Astrocyte (in vitro differentiated cells and primary cell): ENCODE results near the gene PRKAR2A. TPM values are rescaled to one million over a fixed set of nuclear protein-coding genes. Genes with fewer than 3 reads are reported as not detected.

Source experiments
- DNase-seq: peaks from one replicate; pipeline ENCODE4 v3.0.0-alpha.2; 2010; ENCODE audit warnings: low read depth
- FAIRE-seq: peaks from 2 replicates; lab custom pipeline; 2011; peaks lifted over from hg19 to GRCh38; lab: Jason Lieb, UNC
- H2AFZ ChIP-seq: 2 replicates; pipeline ENCODE4 v1.6.0; 2012; ENCODE audit warnings: low read depth, low read length, inconsistent platforms
- H3K27ac ChIP-seq: 2 replicates; pipeline ENCODE4 v1.5.1; 2011; ENCODE audit warnings: low read depth, low read length, inconsistent platforms
- H3K27me3 ChIP-seq: 2 replicates; pipeline ENCODE4 v1.6.0; 2011; ENCODE audit warnings: low read length, inconsistent platforms; ENCODE audit not compliant: insufficient read depth
- H3K36me3 ChIP-seq: 2 replicates; pipeline ENCODE4 v1.5.1; 2011; ENCODE audit warnings: low read length, inconsistent platforms; ENCODE audit not compliant: insufficient read depth
- H3K4me1 ChIP-seq: 2 replicates; pipeline ENCODE4 v1.5.1; 2011; ENCODE audit warnings: low read length, inconsistent platforms; ENCODE audit not compliant: insufficient read depth
- H3K4me2 ChIP-seq: 2 replicates; pipeline ENCODE4 v1.6.0; 2012; ENCODE audit warnings: low read length, inconsistent platforms
- H3K4me3 ChIP-seq: 2 replicates; pipeline ENCODE4 v1.5.1; 2011; ENCODE audit warnings: low read depth, mild to moderate bottlenecking, low read length, inconsistent platforms; ENCODE audit not compliant: insufficient read depth
- H3K79me2 ChIP-seq: 2 replicates; pipeline ENCODE4 v1.6.0; 2012; ENCODE audit warnings: mild to moderate bottlenecking, low read length, inconsistent platforms; ENCODE audit not compliant: insufficient read depth
- H3K9ac ChIP-seq: 2 replicates; pipeline ENCODE4 v1.6.0; 2012; ENCODE audit warnings: mild to moderate bottlenecking, low read length, inconsistent platforms
- H3K9me3 ChIP-seq: 2 replicates; pipeline ENCODE4 v1.5.1; 2012; ENCODE audit warnings: low read depth, mild to moderate bottlenecking, low read length, inconsistent platforms; ENCODE audit not compliant: insufficient read depth
- H4K20me1 ChIP-seq: 2 replicates; pipeline ENCODE4 v1.6.0; 2012; ENCODE audit warnings: low read length, inconsistent platforms; ENCODE audit not compliant: insufficient read depth
- H3K27ac Mint-ChIP-seq: one replicate; pipeline ENCODE4 v1.8.0; 2021; ENCODE audit warnings: mild to moderate bottlenecking, mixed read lengths; ENCODE audit not compliant: unreplicated experiment
- H3K27me3 Mint-ChIP-seq: one replicate; pipeline ENCODE4 v1.8.0; 2021; ENCODE audit warnings: low read depth, mixed read lengths; ENCODE audit not compliant: unreplicated experiment
- H3K36me3 Mint-ChIP-seq: one replicate; pipeline ENCODE4 v1.8.0; 2021; ENCODE audit warnings: low read depth, mixed read lengths; ENCODE audit not compliant: unreplicated experiment
- H3K4me1 Mint-ChIP-seq: one replicate; pipeline ENCODE4 v1.8.0; 2021; ENCODE audit warnings: low read depth, mixed read lengths; ENCODE audit not compliant: unreplicated experiment
- H3K4me3 Mint-ChIP-seq: one replicate; pipeline ENCODE4 v1.8.0; 2021; ENCODE audit warnings: mild to moderate bottlenecking, moderate library complexity, mixed read lengths; ENCODE audit not compliant: unreplicated experiment
- H3K9me3 Mint-ChIP-seq: one replicate; pipeline ENCODE4 v1.8.0; 2021; ENCODE audit warnings: mild to moderate bottlenecking, mixed read lengths; ENCODE audit not compliant: unreplicated experiment
- CTCF ChIP-seq: IDR thresholded peaks from 2 replicates; pipeline ENCODE4 v1.5.1; 2011; ENCODE audit warnings: low read depth, mild to moderate bottlenecking, inconsistent platforms, low read length, moderate library complexity; ENCODE audit not compliant: insufficient read depth
- EZH2 ChIP-seq: IDR thresholded peaks from 2 replicates; pipeline ENCODE4 v1.6.1; 2012; ENCODE audit warnings: mild to moderate bottlenecking, low read length, inconsistent platforms; ENCODE audit not compliant: insufficient read depth
- total RNA-seq: library from RNA; stranded (reverse); gene quantifications from 2 replicates; pipeline ENCODE4 v1.2.1, GENCODE V29; 2021

Gene PRKAR2A
- total RNA-seq, 1 donor from 2014 or later: 52.5 TPM

DNA sequence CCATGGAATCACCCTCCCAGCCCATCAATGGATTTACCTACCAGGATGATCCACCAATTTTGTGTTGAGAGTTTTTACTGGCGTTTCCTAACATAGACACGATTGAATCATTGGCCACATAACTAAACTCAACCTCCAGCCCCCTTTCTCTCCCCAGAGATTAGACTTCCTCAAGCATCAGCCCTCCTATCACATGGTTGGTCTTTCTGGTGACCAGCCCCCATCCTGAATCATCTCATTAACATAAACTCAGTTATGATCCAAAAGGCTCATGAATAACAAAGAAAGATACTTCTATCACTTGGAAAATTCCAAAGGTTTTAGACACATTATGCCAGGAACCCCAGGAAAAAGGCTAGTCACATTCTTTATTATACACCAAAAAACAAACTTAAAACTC is 21.2 kb downstream of the PRKAR2A start:
- Mint-ChIP-seq H3K36me3 (peaks cover 2% of the 10 kb centered on the region), H3K27me3 (no peaks in the 10 kb centered on the region), H3K4me3 (no peak overlapping the region), H3K4me1 (peaks cover 3% of the 10 kb centered on the region), H3K27ac (no peak overlapping the region), H3K9me3 (no peaks in the 10 kb centered on the region)
- Histone ChIP-seq H3K36me3 (no peaks in the 10 kb centered on the region), H3K4me2 (peak overlapping the region; percentile 56), H4K20me1 (peaks cover 3% of the 10 kb centered on the region), H3K9me3 (no peaks in the 10 kb centered on the region), H2AFZ (peak overlapping the region; percentile 43), H3K79me2 (peaks cover 81% of the 10 kb centered on the region), H3K4me1 (peaks cover 13% of the 10 kb centered on the region), H3K9ac (peak overlapping the region; percentile 17), H3K27ac (peak overlapping the region; percentile 65), H3K4me3 (no peak overlapping the region), H3K27me3 (no peaks in the 10 kb centered on the region)
- TF ChIP-seq EZH2 (no peak), CTCF (no peak)
- DNase-seq (peak; percentile 95), FAIRE-seq (peak; percentile 32)

GRCh38 chr3:48820612-48821324 is 26.9 kb downstream of the PRKAR2A start:
- Mint-ChIP-seq H3K36me3 (peaks cover 2% of the 10 kb centered on the region), H3K27me3 (no peaks in the 10 kb centered on the region), H3K4me3 (no peak overlapping the region), H3K9me3 (no peaks in the 10 kb centered on the region), H3K27ac (no peak overlapping the region), H3K4me1 (peaks cover 7% of the 10 kb centered on the region)
- Histone ChIP-seq H3K36me3 (no peaks in the 10 kb centered on the region), H2AFZ (no peak overlapping the region), H3K9ac (no peak overlapping the region), H3K27me3 (no peaks in the 10 kb centered on the region), H4K20me1 (peaks cover 46% of the 10 kb centered on the region), H3K4me2 (peak overlapping the region; percentile 9), H3K27ac (no peak overlapping the region), H3K4me1 (peaks cover 11% of the 10 kb centered on the region), H3K9me3 (no peaks in the 10 kb centered on the region), H3K79me2 (peaks cover 82% of the 10 kb centered on the region), H3K4me3 (no peak overlapping the region)
- no peak for FAIRE-seq
- peak; percentile 73 for DNase-seq
- no peak for TF ChIP-seq EZH2
- TF ChIP-seq CTCF: no peak
